Stomach (tissue), 4 donors: Measurements from ENCODE around the gene MRPS30.

Experiments used
- CTCF ChIP-seq, 7 experiments: fragments of 450-650 bp in 4 of 7; fragments of 200-600 bp in 3 of 7; sonication (generic) in 3 of 7; IDR thresholded peaks; one replicate each; pipeline ENCODE4 v1.5.1; 2016 to 2019; ENCODE audit warnings: antibody characterized with exemption in 7 of 7, control low read depth in 2 of 7, mild to moderate bottlenecking in 1 of 7
- EP300 ChIP-seq: sonication (generic); formaldehyde crosslinking; IDR thresholded peaks from one replicate; pipeline ENCODE4 v1.6.1; 2017; ENCODE audit warnings: antibody characterized with exemption
- POLR2A ChIP-seq, 4 donors: fragments of 450-650 bp; IDR thresholded peaks; one replicate each; pipeline ENCODE4 v1.6.1; 2016; ENCODE audit warnings: antibody characterized with exemption in 4 of 4, control low read depth in 2 of 4, mild to moderate bottlenecking in 1 of 4, moderate library complexity in 1 of 4

GRCh38 chr5:44807269-44807668, 1.5 kb upstream of the MRPS30 start:
- TF ChIP-seq CTCF (IDR thresholded peaks at IDR 0.05) (no peak), POLR2A (IDR thresholded peaks at IDR 0.05) (no peak), EP300 (no peak)
